ENCODE data around the gene L2HGDH. TPM values are rescaled to one million over a fixed set of nuclear protein-coding genes. Genes with fewer than 3 reads are reported as not detected.
"Not testable (repeated sequence)": the region's sequence is repeated elsewhere in the genome, so short reads cannot be mapped to it uniquely, and the experiment has no call there.

Gene L2HGDH
- polyA plus RNA-seq, 3 donors: 0.11 to 0.86 (median 0.48) TPM

- no peak overlapping the region for H3K9ac ChIP-seq (ENCODE audit: insufficient read depth, low read length, poor library complexity, severe bottlenecking)
- H3K4me3 Mint-ChIP-seq: no peak overlapping the region
- peaks cover 5% of the 10 kb centered on the region for H3K4me1 Mint-ChIP-seq
- H3K9me3 Mint-ChIP-seq: peaks cover 0 to 9% (median 6%) of the 10 kb centered on the region in 7 donors
- H3K4me2 ChIP-seq (replicated peaks; ENCODE audit: extremely low read depth, low read length, poor library complexity, severe bottlenecking): no peak overlapping the region
- DNase-seq: no peak
- no peak overlapping the region for H3K27ac ChIP-seq (ENCODE audit: low read depth in 1 of 2, low read length in 2 of 2)
- H3K27ac Mint-ChIP-seq: no peak overlapping the region
- no peaks in the 10 kb centered on the region for H3K9me3 ChIP-seq (replicated peaks in 1 of 2; ENCODE audit: control insufficient read depth in 1 of 2, insufficient read depth in 1 of 2, low read length in 2 of 2)
- peaks cover 30 to 41% of the 10 kb centered on the region in 2 donors for H3K36me3 Mint-ChIP-seq
- peaks cover 2 to 3% of the 10 kb centered on the region in 2 donors for H3K4me1 ChIP-seq (ENCODE audit: control insufficient read depth in 1 of 2, insufficient read depth in 2 of 2, low read length in 2 of 2)
- no peaks in the 10 kb centered on the region for H4K20me1 ChIP-seq (ENCODE audit: insufficient read depth, low read length)
- H2AFZ ChIP-seq (ENCODE audit: insufficient read depth, low read depth, low read length, poor library complexity, severe bottlenecking): no peak overlapping the region
- TF ChIP-seq, protein P1, sequence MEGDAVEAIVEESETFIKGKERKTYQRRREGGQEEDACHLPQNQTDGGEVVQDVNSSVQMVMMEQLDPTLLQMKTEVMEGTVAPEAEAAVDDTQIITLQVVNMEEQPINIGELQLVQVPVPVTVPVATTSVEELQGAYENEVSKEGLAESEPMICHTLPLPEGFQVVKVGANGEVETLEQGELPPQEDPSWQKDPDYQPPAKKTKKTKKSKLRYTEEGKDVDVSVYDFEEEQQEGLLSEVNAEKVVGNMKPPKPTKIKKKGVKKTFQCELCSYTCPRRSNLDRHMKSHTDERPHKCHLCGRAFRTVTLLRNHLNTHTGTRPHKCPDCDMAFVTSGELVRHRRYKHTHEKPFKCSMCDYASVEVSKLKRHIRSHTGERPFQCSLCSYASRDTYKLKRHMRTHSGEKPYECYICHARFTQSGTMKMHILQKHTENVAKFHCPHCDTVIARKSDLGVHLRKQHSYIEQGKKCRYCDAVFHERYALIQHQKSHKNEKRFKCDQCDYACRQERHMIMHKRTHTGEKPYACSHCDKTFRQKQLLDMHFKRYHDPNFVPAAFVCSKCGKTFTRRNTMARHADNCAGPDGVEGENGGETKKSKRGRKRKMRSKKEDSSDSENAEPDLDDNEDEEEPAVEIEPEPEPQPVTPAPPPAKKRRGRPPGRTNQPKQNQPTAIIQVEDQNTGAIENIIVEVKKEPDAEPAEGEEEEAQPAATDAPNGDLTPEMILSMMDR (IDR thresholded peaks at IDR 0.05): no peak
- 100% methylated on average over 2 of the region's 4 CpGs for WGBS (ENCODE audit: insufficient coverage)
- no peaks in the 10 kb centered on the region for H3K79me2 ChIP-seq (ENCODE audit: insufficient read depth, low read length)
- H3K36me3 ChIP-seq (replicated peaks in 1 of 2; ENCODE audit: control insufficient read depth in 1 of 2, insufficient read depth in 2 of 2, low read length in 2 of 2): peaks cover 0 to 30% of the 10 kb centered on the region in 2 donors
- H3K27me3 Mint-ChIP-seq (ENCODE audit: low read depth in 3 of 3): no peaks in the 10 kb centered on the region
- H3K4me3 ChIP-seq (replicated peaks in 1 of 3; ENCODE audit: low read depth in 2 of 3, low read length in 3 of 3): no peak overlapping the region
- intact Hi-C loops (cut with micrococcal nuclease): no loop called here
- no peaks in the 10 kb centered on the region for H3K27me3 ChIP-seq (ENCODE audit: control insufficient read depth in 2 of 2, insufficient read depth in 2 of 2, low read length in 2 of 2)
These were observed 45.8 kb upstream of the L2HGDH start for GRCh38 chr14:50357753-50358395.

DNA sequence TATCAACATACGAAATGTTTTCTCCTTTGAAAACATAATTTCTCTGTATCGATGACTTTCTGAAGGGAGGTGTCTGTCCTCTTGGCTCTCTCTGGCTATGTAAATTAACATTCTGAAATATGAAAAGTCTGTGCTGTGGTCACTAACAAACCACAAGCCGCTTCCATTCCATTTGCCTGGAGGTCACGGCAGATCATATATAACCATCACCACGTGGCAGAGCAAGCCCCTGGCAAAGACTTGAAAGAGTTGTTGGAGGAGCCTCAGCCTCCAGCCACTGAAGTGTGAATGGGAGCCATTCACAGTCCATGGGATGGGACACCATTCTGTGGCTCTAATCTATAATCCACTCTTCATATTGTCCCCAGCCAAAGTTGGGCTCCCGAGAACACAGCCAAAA, 45.1 kb upstream of the L2HGDH start:
- WGBS (ENCODE audit: insufficient coverage): 100% methylated on average over 1 of the region's 6 CpGs
- H3K4me2 ChIP-seq (replicated peaks; ENCODE audit: extremely low read depth, low read length, poor library complexity, severe bottlenecking): no peak overlapping the region
- no peaks in the 10 kb centered on the region for H3K9me3 ChIP-seq (replicated peaks in 1 of 2; ENCODE audit: control insufficient read depth in 1 of 2, insufficient read depth in 1 of 2, low read length in 2 of 2)
- no peak overlapping the region for H3K4me3 ChIP-seq (replicated peaks in 1 of 3; ENCODE audit: low read depth in 2 of 3, low read length in 3 of 3)
- intact Hi-C loops (cut with micrococcal nuclease): no loop called here
- H3K27ac ChIP-seq (ENCODE audit: low read depth in 1 of 2, low read length in 2 of 2): no peak overlapping the region
- no peak overlapping the region for H3K27ac Mint-ChIP-seq
- H3K9ac ChIP-seq (ENCODE audit: insufficient read depth, low read length, poor library complexity, severe bottlenecking): no peak overlapping the region
- H2AFZ ChIP-seq (ENCODE audit: insufficient read depth, low read depth, low read length, poor library complexity, severe bottlenecking): no peak overlapping the region
- no peaks in the 10 kb centered on the region for H3K27me3 ChIP-seq (ENCODE audit: control insufficient read depth in 2 of 2, insufficient read depth in 2 of 2, low read length in 2 of 2)
- H3K36me3 ChIP-seq (replicated peaks in 1 of 2; ENCODE audit: control insufficient read depth in 1 of 2, insufficient read depth in 2 of 2, low read length in 2 of 2): peaks cover 0 to 30% of the 10 kb centered on the region in 2 donors
- no peaks in the 10 kb centered on the region for H3K4me1 ChIP-seq (ENCODE audit: control insufficient read depth in 1 of 2, insufficient read depth in 2 of 2, low read length in 2 of 2)
- peaks cover 30 to 38% of the 10 kb centered on the region in 2 donors for H3K36me3 Mint-ChIP-seq
- TF ChIP-seq, protein P1 (IDR thresholded peaks at IDR 0.05): no peak
- peaks cover 0 to 2% (median 0%) of the 10 kb centered on the region in 7 donors for H3K9me3 Mint-ChIP-seq
- H3K4me1 Mint-ChIP-seq: no peaks in the 10 kb centered on the region
- H3K27me3 Mint-ChIP-seq (ENCODE audit: low read depth in 3 of 3): no peaks in the 10 kb centered on the region
- no peak overlapping the region for H3K4me3 Mint-ChIP-seq
- H3K79me2 ChIP-seq (ENCODE audit: insufficient read depth, low read length): no peaks in the 10 kb centered on the region
- no peaks in the 10 kb centered on the region for H4K20me1 ChIP-seq (ENCODE audit: insufficient read depth, low read length)
- DNase-seq: no peak

DNA sequence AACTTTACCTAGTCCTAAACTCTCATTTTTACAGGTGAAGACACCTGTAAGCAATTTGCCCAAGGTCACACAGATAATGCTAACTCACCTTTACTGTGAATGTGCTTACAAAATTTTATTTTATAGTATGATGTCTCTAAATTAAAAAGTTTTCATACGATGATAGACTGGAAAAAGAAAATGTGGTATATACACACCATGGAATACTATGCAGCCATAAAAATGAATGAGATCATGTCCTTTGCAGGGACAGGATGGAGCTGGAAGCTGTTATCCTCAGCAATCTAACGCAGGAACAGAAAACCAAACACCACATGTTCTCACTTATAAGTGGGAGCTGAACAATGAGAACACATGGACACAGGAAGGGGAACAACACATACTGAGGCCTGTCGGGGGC, 44.3 kb upstream of the L2HGDH start:
- H3K27me3 Mint-ChIP-seq (ENCODE audit: low read depth in 3 of 3); H3K27me3 ChIP-seq (ENCODE audit: control insufficient read depth in 2 of 2, insufficient read depth in 2 of 2, low read length in 2 of 2); H3K9me3 Mint-ChIP-seq; intact Hi-C loops (cut with micrococcal nuclease); H3K9me3 ChIP-seq (replicated peaks in 1 of 2; ENCODE audit: control insufficient read depth in 1 of 2, insufficient read depth in 1 of 2, low read length in 2 of 2); H3K4me2 ChIP-seq (replicated peaks; ENCODE audit: extremely low read depth, low read length, poor library complexity, severe bottlenecking); H3K4me3 Mint-ChIP-seq; H3K4me1 Mint-ChIP-seq; H3K9ac ChIP-seq (ENCODE audit: insufficient read depth, low read length, poor library complexity, severe bottlenecking); H3K27ac Mint-ChIP-seq; H3K79me2 ChIP-seq (ENCODE audit: insufficient read depth, low read length); H3K27ac ChIP-seq (ENCODE audit: low read depth in 1 of 2, low read length in 2 of 2); H3K4me3 ChIP-seq (replicated peaks in 1 of 3; ENCODE audit: low read depth in 2 of 3, low read length in 3 of 3); H2AFZ ChIP-seq (ENCODE audit: insufficient read depth, low read depth, low read length, poor library complexity, severe bottlenecking); H3K4me1 ChIP-seq (ENCODE audit: control insufficient read depth in 1 of 2, insufficient read depth in 2 of 2, low read length in 2 of 2); DNase-seq; H4K20me1 ChIP-seq (ENCODE audit: insufficient read depth, low read length): not testable (repeated sequence)
- WGBS (ENCODE audit: insufficient coverage): no CpG with 5 or more reads among the region's 3 CpGs
- peaks cover 30 to 38% of the 10 kb centered on the region in 2 donors for H3K36me3 Mint-ChIP-seq
- H3K36me3 ChIP-seq (replicated peaks in 1 of 2; ENCODE audit: control insufficient read depth in 1 of 2, insufficient read depth in 2 of 2, low read length in 2 of 2): peaks cover 0 to 30% of the 10 kb centered on the region in 2 donors
